Prostate gland (tissue), 2 donors: ENCODE data around the gene RBBP8.

Experiments used
- CTCF ChIP-seq, 4 experiments: fragments of 200-600 bp in 2 of 4; fragments of 450-650 bp in 2 of 4; sonication (generic) in 2 of 4; IDR thresholded peaks; 1 replicate in 3 of 4; 2 replicates in 1 of 4; pipeline ENCODE4 v1.5.1; 2016 to 2019; ENCODE audit warnings: antibody characterized with exemption in 4 of 4, mild to moderate bottlenecking in 2 of 4, moderate library complexity in 2 of 4
- POLR2A ChIP-seq: fragments of 450-650 bp; IDR thresholded peaks from one replicate; pipeline ENCODE4 v1.6.1; 2016; ENCODE audit warnings: antibody characterized with exemption, mild to moderate bottlenecking
- POLR2AphosphoS5 ChIP-seq: sonication (generic); formaldehyde crosslinking; IDR thresholded peaks from one replicate; pipeline ENCODE4 v1.6.1; 2017; ENCODE audit warnings: antibody characterized with exemption

- TF ChIP-seq CTCF (IDR thresholded peaks at IDR 0.05) (no peak), POLR2A (no peak), POLR2AphosphoS5 (no peak)
Observed at GRCh38 chr18:23043803-23044376, 110.8 kb downstream of the RBBP8 start.
